Endodermal cell (in vitro differentiated cells): ENCODE results near the gene TMEM131L. TPM values are rescaled to one million over a fixed set of nuclear protein-coding genes. Genes with fewer than 3 reads are reported as not detected.

ENCODE experiments used
- DNase-seq: peaks from one replicate; pipeline ENCODE4 v3.0.0-alpha.2; 2017
- H3K27ac ChIP-seq: 2 replicates; pipeline ENCODE4 v1.5.1; 2013; ENCODE audit warnings: mild to moderate bottlenecking, low read depth, low read length, moderate library complexity
- H3K27me3 ChIP-seq: 2 replicates; pipeline ENCODE4 v1.6.1; 2013; ENCODE audit warnings: mild to moderate bottlenecking, low read length, moderate library complexity; ENCODE audit not compliant: insufficient read depth, control insufficient read depth, poor library complexity, severe bottlenecking
- H3K36me3 ChIP-seq: 2 replicates; pipeline ENCODE4 v1.7.0; 2013; ENCODE audit warnings: mild to moderate bottlenecking, low read length, moderate library complexity; ENCODE audit not compliant: control insufficient read depth, insufficient read depth
- H3K4me1 ChIP-seq: one replicate; pipeline ENCODE4 v1.7.0; 2013; ENCODE audit warnings: low read length; ENCODE audit not compliant: control insufficient read depth, insufficient read depth
- H3K4me3 ChIP-seq: 2 replicates; pipeline ENCODE4 v1.5.1; 2013; ENCODE audit warnings: mild to moderate bottlenecking, low read length, moderate library complexity
- H3K9ac ChIP-seq: 2 replicates; pipeline ENCODE4 v1.6.1; 2013; ENCODE audit warnings: mild to moderate bottlenecking, low read length, moderate library complexity; ENCODE audit not compliant: poor library complexity, severe bottlenecking; ENCODE audit errors: extremely low read depth
- H3K9me3 ChIP-seq: 2 replicates; pipeline ENCODE4 v1.6.1; 2013; ENCODE audit warnings: mild to moderate bottlenecking, low read length, moderate library complexity; ENCODE audit not compliant: control insufficient read depth
- H3K27ac Mint-ChIP-seq: 2 replicates; pipeline ENCODE4 v1.8.0; 2020; ENCODE audit warnings: mixed read lengths
- H3K27me3 Mint-ChIP-seq: 2 replicates; pipeline ENCODE4 v1.8.0; 2021; ENCODE audit warnings: mild to moderate bottlenecking, mixed read lengths; ENCODE audit not compliant: insufficient read depth
- H3K36me3 Mint-ChIP-seq: 2 replicates; pipeline ENCODE4 v1.8.0; 2020; ENCODE audit warnings: low read depth, mixed read lengths
- H3K4me1 Mint-ChIP-seq: 2 replicates; pipeline ENCODE4 v1.8.0; 2020; ENCODE audit warnings: mixed read lengths
- H3K4me3 Mint-ChIP-seq: 2 replicates; pipeline ENCODE4 v1.8.0; 2020; ENCODE audit warnings: mild to moderate bottlenecking, moderate library complexity, mixed read lengths
- H3K9me3 Mint-ChIP-seq: 2 replicates; pipeline ENCODE4 v1.8.0; 2020; ENCODE audit warnings: mild to moderate bottlenecking, mixed read lengths
- CTCF ChIP-seq: fragments of 200-600 bp; sonication (generic); conservative IDR thresholded peaks from 2 replicates; pipeline ENCODE4 v1.5.0; 2021; ENCODE audit warnings: antibody characterized with exemption, mild to moderate bottlenecking
- WGBS, 2 experiments: methylation state at CpG; one replicate each; pipeline versions ENCODE4 v1.1.5 to v1.1.7; 2013; ENCODE audit warnings: missing lambda C conversion rate in 2 of 2, mixed read lengths in 1 of 2; ENCODE audit not compliant: insufficient coverage in 1 of 2, insufficient read length in 1 of 2; 5-methylcytosine and 5-hydroxymethylcytosine counted together
- total RNA-seq, 2 donors: library from RNA; stranded (reverse); fragmentation: NEBNext Ultra II Directional in 1 of 2; extraction: Animal tissue kit (Norgen Biotek cat#: 25700) in 1 of 2; gene quantifications; 2 replicates in 1 of 2; 3 replicates in 1 of 2; pipeline ENCODE4 v1.2.1, GENCODE V29; 2021

TMEM131L gene
- total RNA-seq, 2 donors from 2014 or later, result 6.2 to 10.8 TPM

- Mint-ChIP-seq H3K27me3 (no peaks in the 10 kb centered on the region), H3K4me1 (peaks cover 32% of the 10 kb centered on the region), H3K4me3 (no peak overlapping the region), H3K36me3 (no peaks in the 10 kb centered on the region), H3K27ac (no peak overlapping the region), H3K9me3 (no peaks in the 10 kb centered on the region)
- Histone ChIP-seq H3K4me3 (no peak overlapping the region), H3K4me1 (no peaks in the 10 kb centered on the region), H3K27ac (no peak overlapping the region), H3K9ac (no peak overlapping the region), H3K27me3 (no peaks in the 10 kb centered on the region), H3K9me3 (no peaks in the 10 kb centered on the region), H3K36me3 (no peaks in the 10 kb centered on the region)
- no peak for TF ChIP-seq CTCF
- no peak for DNase-seq
- 94 to 100% methylated on average over 4 of the region's 4 CpGs for WGBS, 2 experiments
Observed at GRCh38 chr4:153520227-153520626, 54.1 kb downstream of the TMEM131L start.

- no peaks in the 10 kb centered on the region for H3K27me3 ChIP-seq
- H3K27ac Mint-ChIP-seq, result no peak overlapping the region
- no peak overlapping the region for H3K4me3 Mint-ChIP-seq
- no peak overlapping the region for H3K4me3 ChIP-seq
- DNase-seq, result no peak
- H3K36me3 ChIP-seq, result no peaks in the 10 kb centered on the region
- H3K27ac ChIP-seq, result no peak overlapping the region
- H3K36me3 Mint-ChIP-seq, result no peaks in the 10 kb centered on the region
- H3K4me1 Mint-ChIP-seq, result peaks cover 32% of the 10 kb centered on the region
- no peak for TF ChIP-seq CTCF
- WGBS, 2 experiments, result 91 to 96% methylated on average over 6 to 8 of the region's 8 CpGs
- no peaks in the 10 kb centered on the region for H3K9me3 ChIP-seq
- H3K4me1 ChIP-seq, result no peaks in the 10 kb centered on the region
- H3K9ac ChIP-seq, result no peak overlapping the region
- H3K27me3 Mint-ChIP-seq, result no peaks in the 10 kb centered on the region
- no peaks in the 10 kb centered on the region for H3K9me3 Mint-ChIP-seq
Observed at GRCh38 chr4:153520801-153521329, 54.7 kb downstream of the TMEM131L start.

GRCh38 chr4:153521478-153521877 is 55.3 kb downstream of the TMEM131L start:
- no peak for TF ChIP-seq CTCF
- 96 to 97% methylated on average over 6 to 10 of the region's 10 CpGs for WGBS, 2 experiments
- no peak for DNase-seq
- no peak overlapping the region for H3K4me3 Mint-ChIP-seq
- H3K27ac Mint-ChIP-seq, result no peak overlapping the region
- Histone ChIP-seq H3K27ac (no peak overlapping the region), H3K27me3 (no peaks in the 10 kb centered on the region), H3K4me3 (no peak overlapping the region), H3K9ac (no peak overlapping the region), H3K36me3 (no peaks in the 10 kb centered on the region), H3K9me3 (no peaks in the 10 kb centered on the region), H3K4me1 (no peaks in the 10 kb centered on the region)
- no peaks in the 10 kb centered on the region for H3K9me3 Mint-ChIP-seq
- H3K36me3 Mint-ChIP-seq, result peaks cover 2% of the 10 kb centered on the region
- no peaks in the 10 kb centered on the region for H3K27me3 Mint-ChIP-seq
- peaks cover 32% of the 10 kb centered on the region for H3K4me1 Mint-ChIP-seq
